D341Med (cell line): ENCODE results near the gene SLC26A8.
"Not testable (repeated sequence)": the region's sequence is repeated elsewhere in the genome, so short reads cannot be mapped to it uniquely, and the experiment has no call there.

ENCODE experiments used
- DNase-seq: peaks from one replicate; pipeline ENCODE4 v3.0.0; 2012; ENCODE audit warnings: low spot score

SLC26A8 gene

DNA sequence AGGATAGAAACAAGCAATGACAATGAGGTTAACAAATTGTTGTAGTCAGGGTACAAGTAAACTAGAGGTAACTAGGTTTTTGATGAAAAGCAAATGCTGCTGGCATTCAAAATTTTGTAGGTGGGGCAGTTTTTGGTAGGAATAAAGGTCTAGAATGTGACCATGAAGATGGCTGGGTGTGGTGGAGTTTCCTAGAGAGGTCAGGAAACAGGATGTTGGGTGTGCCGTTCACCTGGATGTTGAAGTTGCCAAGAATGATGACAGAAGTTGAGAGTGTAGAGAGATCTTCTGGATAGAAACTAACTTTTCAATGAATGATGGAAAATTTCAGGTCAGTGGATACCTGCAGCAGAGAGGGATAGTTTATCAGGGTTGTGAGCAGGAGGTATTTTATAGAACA is 25.9 kb upstream of the SLC26A8 start:
- no peak for DNase-seq

DNA sequence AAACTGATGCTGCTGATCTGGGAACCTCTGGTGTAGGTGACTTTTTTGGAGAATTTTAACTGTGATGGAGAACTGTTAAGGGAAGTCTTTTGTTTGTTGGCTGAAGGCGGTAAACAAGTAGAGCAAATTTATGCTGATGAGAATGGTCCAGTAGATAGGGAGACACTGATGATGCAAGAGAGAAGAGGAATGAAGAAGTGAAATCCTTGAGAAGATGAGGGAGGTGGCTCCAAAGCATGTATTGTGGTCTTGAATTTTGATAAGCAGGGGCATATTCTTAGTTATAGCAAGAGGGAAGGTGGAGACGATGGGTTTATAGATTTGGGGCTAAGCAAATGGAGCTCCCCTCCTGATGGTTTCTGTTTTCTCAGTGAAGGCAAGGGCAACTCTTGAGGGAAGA is 25.1 kb upstream of the SLC26A8 start:
- DNase-seq: no peak

DNA sequence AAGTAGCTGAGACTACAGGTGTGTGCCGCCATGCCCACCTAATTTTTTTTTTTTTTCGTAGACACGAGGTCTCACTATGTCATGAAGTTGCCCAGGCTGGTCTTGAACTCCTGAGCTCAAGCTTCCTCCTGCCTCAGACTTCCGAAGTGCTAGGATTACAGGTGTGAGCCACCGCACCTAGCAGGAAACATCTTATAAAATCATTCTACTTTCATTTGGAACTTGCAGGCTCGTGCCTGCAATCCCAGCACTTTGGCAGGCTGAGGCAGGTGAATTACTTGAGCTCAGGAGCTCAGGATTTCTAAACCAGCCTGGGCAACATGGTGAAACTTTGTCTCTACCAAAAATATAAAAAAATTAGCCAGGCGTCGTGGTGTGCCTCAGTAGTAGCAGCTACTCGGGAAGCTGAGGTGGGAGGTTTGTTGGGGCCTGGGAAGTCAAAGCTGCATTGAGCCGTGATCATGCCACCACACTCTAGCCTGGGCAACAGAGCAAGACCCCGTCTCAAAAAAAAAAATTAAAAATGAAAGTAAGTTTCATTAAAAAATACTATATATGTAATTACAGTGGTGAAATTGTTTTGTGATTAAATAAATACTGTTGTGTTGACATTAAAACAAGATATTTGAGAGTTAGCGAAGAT is 18.3 kb upstream of the SLC26A8 start:
- no peak for DNase-seq

DNA sequence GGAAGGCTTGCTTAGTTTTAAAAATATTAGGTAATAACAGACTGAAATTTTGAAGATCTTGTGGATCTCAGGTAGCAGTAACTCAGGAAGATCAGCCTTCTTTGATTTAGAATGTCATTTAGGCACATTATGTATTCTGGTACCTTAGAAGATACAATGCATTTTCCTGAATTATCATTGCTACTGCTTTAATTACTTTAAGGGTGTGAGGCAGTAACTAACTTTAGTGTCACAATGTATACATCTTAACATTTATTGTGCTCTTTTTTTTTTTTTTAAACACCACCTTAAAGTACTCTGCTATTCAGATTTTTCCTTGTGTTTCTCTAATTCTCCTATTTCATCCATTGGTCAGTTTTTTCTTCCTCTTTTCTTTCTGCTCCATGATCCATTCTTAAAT is 16.5 kb upstream of the SLC26A8 start:
- no peak for DNase-seq

DNA sequence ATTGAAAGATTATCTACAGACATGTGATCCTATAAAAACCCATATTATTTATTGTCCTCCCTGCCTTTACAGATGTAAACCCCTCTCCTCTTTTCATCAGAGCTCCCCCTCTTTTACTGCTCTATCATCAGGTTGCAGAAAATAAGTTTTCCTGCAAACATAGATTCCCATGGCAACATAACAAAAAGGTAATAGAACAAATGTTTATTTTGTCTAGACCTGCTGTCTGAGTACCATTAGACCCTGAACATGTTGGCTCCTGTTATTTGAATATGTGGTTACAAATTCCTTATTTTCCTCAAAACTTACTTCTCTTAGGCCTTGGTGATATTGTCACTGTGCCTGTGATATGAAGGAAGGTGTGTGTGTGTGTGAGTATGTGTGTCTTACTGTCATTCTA is 14.7 kb upstream of the SLC26A8 start:
- DNase-seq: no peak

DNA sequence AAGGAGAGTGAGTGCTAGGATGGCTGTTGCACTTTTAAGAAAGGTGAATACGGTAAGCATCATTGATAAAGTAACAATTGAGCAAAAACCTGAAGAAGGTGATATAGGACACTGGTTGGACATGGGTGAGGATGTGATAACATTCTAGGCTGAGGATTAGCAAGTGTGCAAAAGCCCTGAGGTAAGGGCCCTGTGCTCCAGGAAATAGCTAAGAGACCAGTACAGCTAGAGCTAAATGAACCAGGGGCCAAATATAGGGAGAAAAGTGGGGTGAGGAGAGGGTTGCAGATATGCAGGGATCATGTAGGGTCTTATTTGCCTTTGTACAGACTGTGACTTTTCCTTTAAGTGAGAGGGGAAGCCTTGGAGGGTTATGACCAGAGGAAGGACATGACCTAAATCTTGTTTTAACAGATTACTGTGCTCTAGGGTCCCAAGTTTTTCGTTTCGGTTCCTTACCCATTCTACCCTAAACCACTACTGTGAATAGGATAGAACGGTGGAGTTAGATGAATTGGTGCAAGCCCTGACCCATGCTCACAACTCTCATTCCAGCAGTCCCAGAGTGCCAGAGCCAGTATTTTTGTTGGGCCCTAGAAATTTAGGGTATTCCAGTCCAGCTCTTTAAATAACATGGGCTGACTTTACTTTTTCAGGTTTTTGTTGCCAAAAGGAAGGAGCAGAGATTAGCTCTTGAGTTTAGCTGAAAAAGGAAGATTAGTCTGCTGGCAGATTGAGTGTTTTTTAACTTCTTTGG is 13.9 kb upstream of the SLC26A8 start:
- no peak for DNase-seq

DNA sequence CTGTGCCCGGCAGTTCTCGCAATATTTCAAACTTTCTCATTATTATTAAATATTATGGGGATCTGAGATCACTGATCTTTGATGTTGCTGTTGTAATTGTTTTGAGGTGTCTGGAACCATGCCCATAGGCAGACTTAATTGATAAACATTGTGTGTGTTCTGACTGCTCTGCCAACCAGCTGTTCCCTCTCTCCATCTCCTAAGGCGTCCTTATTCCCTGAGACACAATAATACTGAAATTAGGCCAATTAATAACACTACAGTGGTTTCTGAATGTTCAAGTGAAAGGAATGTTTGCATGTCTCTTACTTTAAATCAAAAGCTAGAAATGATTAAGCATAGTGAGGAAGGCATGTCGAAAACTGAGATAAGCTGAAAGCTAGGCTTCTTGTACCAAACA is 10.8 kb upstream of the SLC26A8 start:
- DNase-seq: no peak

DNA sequence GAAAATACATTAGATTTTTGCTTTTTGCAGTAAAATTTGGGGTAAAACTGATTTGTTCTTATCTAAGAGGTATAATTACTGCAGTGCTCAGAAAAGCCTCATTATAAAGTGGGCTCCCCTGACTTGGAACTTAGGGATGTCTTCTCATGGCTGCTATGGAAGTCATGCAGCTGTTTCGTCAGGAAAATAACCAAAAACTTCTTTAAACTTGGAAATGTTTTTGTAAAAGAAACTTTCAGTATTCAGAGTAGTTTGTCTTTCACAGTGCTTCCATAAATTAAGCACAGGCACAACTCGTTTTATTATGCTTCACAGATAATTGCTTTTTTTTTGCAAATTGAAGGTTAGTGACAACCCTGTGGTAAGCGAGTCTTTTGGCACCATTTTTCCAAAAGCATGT is 10.0 kb upstream of the SLC26A8 start:
- no peak for DNase-seq

DNA sequence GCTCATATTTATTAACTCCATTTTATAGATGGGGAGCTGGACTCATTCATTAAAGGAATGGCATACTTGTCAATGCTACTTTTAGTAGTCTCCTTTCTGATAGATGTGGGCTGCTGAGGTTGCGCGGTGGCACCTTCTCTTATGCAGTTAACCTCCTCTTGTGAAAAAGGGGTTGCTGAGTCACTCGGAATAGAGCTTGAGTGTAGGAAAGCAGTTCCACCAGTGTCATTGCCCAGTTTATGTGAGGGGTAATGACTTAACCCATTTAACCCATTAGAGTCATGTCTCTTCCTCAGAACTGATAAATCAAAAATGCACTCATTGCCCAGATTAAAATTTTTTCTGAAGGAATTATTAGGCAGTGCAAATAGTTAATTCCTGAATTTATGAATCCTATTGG is 9.5 kb upstream of the SLC26A8 start:
- DNase-seq: no peak

DNA sequence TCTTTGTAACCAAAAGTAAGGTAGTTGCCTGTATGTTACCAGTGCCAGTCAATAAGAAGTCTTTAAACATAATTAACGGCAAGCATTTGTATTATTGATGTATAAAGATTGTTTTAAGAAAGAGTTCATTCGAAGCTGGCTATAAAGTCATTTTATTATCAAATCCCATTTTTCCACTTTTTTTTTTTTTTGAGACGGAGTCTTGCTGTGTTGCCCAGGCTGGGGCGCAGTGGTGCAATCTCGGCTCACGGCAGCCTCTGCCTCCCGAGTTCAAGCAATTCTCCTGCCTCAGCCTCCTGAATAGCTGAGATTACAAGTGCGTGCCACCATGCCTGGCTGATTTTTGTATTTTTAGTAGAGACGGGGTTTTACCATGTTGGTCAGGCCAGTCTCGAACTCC is 8.7 kb upstream of the SLC26A8 start:
- DNase-seq: not testable (repeated sequence)

DNA sequence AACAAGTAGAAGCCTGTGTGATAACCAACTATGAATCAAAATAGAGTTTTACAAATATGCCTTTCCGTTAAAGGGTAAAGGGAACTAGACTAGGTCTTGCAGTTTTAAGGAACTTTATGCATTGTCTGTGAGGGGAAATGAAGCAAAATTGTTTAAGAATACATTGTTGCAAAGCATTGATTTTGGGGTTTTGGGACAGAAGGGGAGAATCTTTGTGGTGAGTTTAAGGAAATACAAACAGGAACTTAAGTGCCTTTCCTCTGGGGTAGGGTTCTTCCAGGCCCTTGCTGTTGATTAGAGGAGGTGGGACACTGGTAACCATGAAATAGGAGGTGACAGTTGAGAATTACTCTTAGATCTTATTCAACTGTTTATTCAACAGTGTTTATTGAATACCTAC is 7.8 kb upstream of the SLC26A8 start:
- no peak for DNase-seq

DNA sequence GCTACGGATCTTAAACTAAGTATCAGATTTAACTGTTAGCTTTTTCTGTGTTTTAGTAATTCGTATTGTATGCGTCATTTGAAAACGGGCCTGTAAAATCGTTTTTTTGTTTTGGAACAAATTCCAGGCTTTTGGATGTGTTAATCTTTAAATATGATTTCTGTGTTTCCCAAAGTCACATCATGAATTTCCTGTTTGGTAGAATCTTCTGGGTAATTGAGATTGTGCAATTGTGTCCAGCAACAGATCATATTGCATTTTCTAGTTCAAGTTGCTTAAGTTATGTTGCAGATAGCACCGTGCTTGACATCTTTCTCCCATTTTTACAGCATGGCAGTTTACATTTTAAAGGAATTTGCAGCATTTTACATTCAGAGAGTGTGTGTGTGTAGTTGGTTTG is 5.0 kb upstream of the SLC26A8 start:
- no peak for DNase-seq

DNA sequence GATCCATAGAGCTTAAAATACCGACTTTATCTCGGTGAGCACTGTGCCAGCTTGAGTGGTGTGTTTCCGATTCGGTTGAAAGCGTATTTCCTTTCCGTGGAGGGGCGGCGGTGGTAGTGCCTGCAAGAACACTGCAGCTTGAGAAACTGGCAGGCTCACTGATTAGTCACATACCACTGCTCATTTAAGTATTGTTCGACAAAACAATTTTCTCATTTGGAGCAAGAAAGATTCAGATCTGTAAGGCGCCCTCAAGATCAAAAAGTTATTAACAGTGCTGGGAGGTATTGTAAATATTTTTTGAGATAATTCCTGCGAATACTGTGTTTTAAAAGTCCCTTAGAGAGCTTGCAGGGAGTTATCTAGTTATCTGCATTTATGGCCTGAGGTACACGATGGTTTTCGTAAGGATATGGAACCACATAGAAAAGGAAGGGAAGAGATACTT is 4.5 kb upstream of the SLC26A8 start:
- peak; percentile 47 for DNase-seq

DNA sequence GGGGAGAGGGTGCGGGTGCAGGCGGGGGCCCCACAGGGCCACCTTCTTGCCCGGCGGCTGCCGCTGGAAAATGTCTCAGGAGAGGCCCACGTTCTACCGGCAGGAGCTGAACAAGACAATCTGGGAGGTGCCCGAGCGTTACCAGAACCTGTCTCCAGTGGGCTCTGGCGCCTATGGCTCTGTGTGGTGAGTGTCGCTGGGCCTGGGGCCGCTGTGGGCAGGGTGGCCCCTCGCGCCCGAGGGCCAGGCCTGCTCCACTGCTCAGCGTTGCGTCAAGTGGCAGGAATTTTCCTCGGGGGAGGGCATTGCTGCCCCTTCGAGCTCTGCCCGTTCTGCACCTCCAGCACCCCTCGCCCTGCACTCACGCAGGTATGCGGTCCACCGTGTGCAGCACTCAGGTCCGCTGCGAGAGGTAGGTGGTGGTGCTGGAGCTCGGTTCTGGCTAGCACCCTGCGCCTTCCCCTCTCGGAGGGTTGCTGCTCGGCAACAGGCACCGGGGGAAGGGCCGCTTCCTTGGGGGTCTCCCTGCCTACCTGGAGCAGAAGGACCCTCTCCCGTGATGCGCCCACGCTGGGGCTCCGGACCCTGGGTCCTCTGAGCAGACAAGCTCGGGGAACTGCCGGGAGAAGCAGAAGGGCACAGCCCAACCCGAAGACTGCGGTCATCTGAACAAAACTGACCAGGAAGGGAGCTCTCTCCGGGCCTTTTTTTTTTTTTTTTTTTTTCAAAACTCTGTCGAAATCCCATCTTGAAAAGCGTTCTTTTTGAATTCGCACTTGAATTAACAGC is 3.8 kb upstream of the SLC26A8 start:
- DNase-seq: no peak

DNA sequence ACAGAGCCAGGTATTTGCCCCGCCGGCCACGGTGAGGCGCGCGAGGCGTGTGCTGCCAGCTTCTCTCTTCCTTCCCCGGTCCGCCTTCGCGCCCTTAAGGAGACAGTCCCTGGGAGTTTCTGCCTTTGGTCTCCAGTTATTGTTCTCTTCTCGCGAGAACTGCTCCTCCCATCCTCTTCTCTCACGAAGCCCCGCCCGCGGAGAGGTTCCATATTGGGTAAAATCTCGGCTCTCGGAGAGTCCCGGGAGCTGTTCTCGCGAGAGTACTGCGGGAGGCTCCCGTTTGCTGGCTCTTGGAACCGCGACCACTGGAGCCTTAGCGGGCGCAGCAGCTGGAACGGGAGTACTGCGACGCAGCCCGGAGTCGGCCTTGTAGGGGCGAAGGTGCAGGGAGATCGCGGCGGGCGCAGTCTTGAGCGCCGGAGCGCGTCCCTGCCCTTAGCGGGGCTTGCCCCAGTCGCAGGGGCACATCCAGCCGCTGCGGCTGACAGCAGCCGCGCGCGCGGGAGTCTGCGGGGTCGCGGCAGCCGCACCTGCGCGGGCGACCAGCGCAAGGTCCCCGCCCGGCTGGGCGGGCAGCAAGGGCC is 3.2 kb upstream of the SLC26A8 start, which contains the start of gene MAPK14:
Gene MAPK14, plus strand, starts transcription at position 308 of the 587 bp plus-strand sequence. CDS start 350 bp downstream, outside the sequence.
- peak; percentile 94 for DNase-seq

DNA sequence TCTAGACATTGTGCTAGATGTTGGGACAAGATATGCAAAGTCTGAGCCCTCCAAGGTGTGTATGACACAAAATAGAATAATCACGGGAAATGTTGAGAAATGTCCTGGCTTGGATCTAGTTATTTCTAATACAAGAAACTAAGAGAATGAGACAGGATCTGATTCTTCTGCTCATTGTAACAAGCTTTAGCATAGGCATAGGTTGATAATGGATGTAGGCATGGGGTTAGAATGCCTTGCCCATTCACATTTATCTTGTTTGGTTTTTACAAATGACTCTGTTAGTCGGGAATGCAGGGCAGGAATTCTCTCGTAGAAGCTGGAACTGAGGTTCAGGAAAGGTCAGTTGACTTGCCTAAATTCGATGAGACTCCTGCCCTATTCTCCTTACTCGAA is 1.5 kb upstream of the SLC26A8 start:
- DNase-seq: no peak

DNA sequence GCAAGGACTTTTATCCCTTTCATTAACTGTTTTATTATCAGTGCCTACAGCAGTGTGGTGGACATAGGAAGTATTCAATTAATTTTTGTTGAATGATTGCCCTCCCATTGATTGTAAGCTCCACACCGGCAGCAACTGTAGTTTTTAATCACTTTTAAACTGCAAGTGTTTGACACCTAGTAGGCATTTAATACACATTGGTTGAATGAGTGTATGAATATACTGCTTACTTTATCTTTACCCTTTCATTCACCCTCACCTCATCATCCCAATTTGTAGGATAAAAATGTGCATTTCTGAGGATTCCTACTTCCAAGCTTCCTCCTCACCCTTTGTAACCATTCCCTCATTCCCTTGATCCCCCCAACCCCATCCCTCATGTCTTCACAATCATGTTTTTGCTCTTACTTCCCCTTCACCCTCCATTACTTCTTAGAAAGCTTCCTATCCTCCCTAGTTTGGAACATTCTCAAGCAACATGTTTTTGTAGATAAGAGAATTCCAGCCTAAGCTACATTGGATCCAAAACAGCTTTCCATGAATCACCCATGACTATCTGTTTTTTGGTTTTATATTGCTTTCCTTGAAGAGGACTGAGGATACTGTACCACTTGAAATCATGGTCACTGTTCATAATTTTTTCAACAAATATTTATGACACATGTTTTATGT is 955 bp upstream of the SLC26A8 start:
- no peak for DNase-seq

DNA sequence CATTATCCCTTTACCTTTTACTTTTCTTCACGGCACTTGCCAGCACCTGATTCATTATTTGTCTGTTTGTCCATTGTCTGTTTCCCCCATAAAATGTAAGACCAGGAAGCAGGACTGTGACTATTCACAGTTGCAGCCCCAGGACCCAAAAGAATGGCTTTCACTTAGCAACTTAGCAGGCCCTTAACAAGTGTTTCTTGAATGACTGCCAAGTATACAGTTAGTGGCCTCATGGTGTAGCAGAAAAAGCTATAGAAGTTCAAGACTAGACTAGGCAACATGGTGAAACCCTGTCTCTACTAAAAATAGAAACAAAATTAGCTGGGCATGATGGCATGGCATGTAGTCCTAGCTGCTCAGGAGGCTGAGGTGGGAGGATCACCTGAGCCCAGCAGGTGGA is 4.3 kb downstream of the SLC26A8 start:
- no peak for DNase-seq

DNA sequence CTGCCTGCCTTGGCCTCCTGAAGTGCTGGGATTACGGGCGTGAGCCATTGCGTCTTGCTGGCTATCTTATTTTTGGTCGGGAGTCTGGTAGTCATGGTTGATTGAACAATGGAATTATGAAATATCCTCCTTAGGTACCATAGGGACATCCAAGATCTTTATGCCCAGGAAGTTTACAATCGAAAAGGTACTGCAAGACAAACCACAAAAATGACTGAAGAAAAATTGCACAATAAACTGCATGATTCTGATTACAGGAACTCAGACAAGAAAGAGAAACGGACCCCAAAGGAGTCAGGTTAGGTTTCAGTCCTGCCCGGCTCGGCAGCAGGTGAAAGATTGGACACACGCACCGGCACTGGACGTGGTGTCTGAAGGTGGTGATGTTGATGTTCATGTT is 5.3 kb downstream of the SLC26A8 start:
- no peak for DNase-seq

DNA sequence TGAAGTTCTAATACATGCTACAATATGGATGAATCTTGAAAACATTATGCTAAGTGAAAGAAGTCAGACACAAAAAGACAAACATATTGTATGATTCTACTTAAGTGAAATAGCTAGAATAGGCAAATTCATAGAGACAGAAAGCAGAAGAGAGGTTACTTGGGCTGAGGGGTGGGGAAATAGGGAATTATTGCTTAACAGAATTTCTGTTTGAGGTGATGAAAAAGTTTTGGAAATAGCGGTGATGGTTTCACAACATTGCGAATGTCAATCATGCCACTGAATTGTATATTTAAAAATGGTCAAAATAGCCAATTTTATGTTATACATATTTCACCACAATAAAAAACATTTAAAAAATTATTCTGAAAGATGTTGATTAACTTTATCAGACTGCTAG is 6.1 kb downstream of the SLC26A8 start:
- no peak for DNase-seq

DNA sequence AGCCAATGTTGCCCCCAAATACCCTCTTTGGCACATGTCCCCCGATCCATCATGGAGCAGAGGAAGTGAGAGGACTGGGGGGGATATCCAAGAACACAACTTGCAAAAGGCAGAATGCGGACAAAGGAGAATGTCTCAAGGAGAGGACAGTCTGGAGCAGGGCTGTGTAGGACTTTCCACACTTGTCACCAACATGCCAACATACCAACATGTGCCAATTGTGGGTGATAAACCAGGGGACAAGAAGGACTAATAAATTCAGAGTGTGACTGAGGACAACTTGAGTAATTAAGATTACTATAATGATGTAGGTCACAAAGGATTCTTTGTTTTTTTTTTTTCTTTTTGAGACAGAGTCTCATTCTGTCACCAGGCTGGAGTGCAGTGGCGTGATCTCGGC is 8.8 kb downstream of the SLC26A8 start:
- no peak for DNase-seq

DNA sequence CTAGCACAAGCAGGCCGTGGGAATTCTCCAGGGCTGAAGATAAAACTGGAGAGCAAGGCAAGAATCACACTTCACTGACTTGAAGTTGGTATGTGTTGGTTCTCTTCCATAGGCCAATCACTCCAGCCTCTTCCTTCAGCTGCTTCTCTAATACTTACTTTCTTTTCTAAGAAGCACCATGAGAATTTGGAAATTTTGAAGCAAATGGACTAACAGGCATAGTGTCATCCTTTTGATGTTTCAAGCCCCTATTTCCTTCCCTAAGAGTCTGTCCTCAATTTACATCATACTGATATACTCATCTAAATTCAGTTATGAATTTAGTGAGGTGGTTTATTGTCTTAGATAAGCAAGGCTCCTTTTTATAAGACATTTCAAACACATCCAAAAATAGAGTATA is 24.0 kb downstream of the SLC26A8 start:
- DNase-seq: no peak
